NCI-H2196 treated with DMSO at 0.1 percent for 48 hours (cell line): ENCODE results near the gene INPP5F.
"Not testable (repeated sequence)": the region's sequence is repeated elsewhere in the genome, so short reads cannot be mapped to it uniquely, and the experiment has no call there.

Experiments used
- DNase-seq: peaks from one replicate; lab custom pipeline; 2025; ENCODE audit not compliant: unreplicated experiment; lab: John Stamatoyannopoulos, UW

Gene INPP5F

GRCh38 chr10:119703903-119704508 is 21.8 kb upstream of the INPP5F start:
- no peak for DNase-seq

GRCh38 chr10:119705434-119705831 is 20.4 kb upstream of the INPP5F start:
- no peak for DNase-seq

GRCh38 chr10:119706521-119707278 is 19.1 kb upstream of the INPP5F start:
- no peak for DNase-seq

- DNase-seq = not testable (repeated sequence)
These were observed 18.5 kb upstream of the INPP5F start for GRCh38 chr10:119707331-119707730.

GRCh38 chr10:119710935-119711334 is 14.9 kb upstream of the INPP5F start:
- not testable (repeated sequence) for DNase-seq

- DNase-seq = no peak
These were observed 11.9 kb upstream of the INPP5F start for GRCh38 chr10:119713744-119714483.

- DNase-seq = no peak
These were observed 11.4 kb upstream of the INPP5F start for GRCh38 chr10:119714484-119714816.

- no peak for DNase-seq
These were observed 10.0 kb upstream of the INPP5F start for GRCh38 chr10:119715628-119716505.

GRCh38 chr10:119723161-119723560 is 2.7 kb upstream of the INPP5F start:
- no peak for DNase-seq

- DNase-seq = no peak
These were observed 2.2 kb upstream of the INPP5F start for GRCh38 chr10:119723624-119724023.

GRCh38 chr10:119724593-119725516 is 995 bp upstream of the INPP5F start:
- DNase-seq = no peak

- no peak for DNase-seq
These were observed 378 bp upstream of the INPP5F start for GRCh38 chr10:119725517-119725827.

- no peak for DNase-seq
These were observed 919 bp downstream of the INPP5F start for GRCh38 chr10:119726676-119727261.

- DNase-seq = no peak
These were observed 2.4 kb downstream of the INPP5F start for GRCh38 chr10:119728172-119728800.

- no peak for DNase-seq
These were observed 8.8 kb downstream of the INPP5F start for GRCh38 chr10:119734396-119735332.

- no peak for DNase-seq
These were observed 9.6 kb downstream of the INPP5F start for GRCh38 chr10:119735451-119735850.

- DNase-seq = no peak
These were observed 10.4 kb downstream of the INPP5F start for GRCh38 chr10:119736220-119736619.

GRCh38 chr10:119737039-119737663 is 11.3 kb downstream of the INPP5F start:
- DNase-seq = no peak
